H1 (cell line): ENCODE results near the gene CXorf65. TPM values are rescaled to one million over a fixed set of nuclear protein-coding genes. Genes with fewer than 3 reads are reported as not detected.

ENCODE experiments used
- CTCF ChIA-PET: fragments of 300-600 bp; sonication (Branson Sonifier 250); formaldehyde crosslinking; loops from one replicate; lab custom pipeline; 2021; ENCODE audit not compliant: partially characterized antibody; lab: Charles Lee
- POLR2A ChIA-PET: fragments of 300-600 bp; sonication (Branson Sonifier 250); formaldehyde crosslinking; loops from one replicate; lab custom pipeline; 2021; ENCODE audit warnings: inconsistent platforms; ENCODE audit not compliant: partially characterized antibody; lab: Charles Lee
- DNase-seq, 2 experiments: peaks; one replicate each; pipeline versions ENCODE4 v3.0.0 to v3.0.0-alpha.2; 2010 to 2022; ENCODE audit warnings: low spot score in 2 of 2, low read depth in 1 of 2, mixed read lengths in 1 of 2
- FAIRE-seq: peaks from 2 replicates; lab custom pipeline; 2011; peaks lifted over from hg19 to GRCh38; lab: Jason Lieb, UNC
- H2AFZ ChIP-seq: 2 replicates; pipeline ENCODE4 v1.8.1; 2012; ENCODE audit warnings: low read length, inconsistent platforms
- H2AK5ac ChIP-seq: 2 replicates; pipeline ENCODE4 v1.6.1; 2013; ENCODE audit warnings: low read depth, low read length
- H2BK120ac ChIP-seq: replicated peaks from 2 replicates; pipeline ENCODE3; 2013; ENCODE audit warnings: low read depth, low read length, inconsistent platforms
- H2BK12ac ChIP-seq: 2 replicates; pipeline ENCODE4 v1.6.1; 2013; ENCODE audit warnings: low read depth, low read length
- H2BK15ac ChIP-seq: 2 replicates; pipeline ENCODE4 v1.6.1; 2013; ENCODE audit warnings: low read length
- H2BK20ac ChIP-seq: 2 replicates; pipeline ENCODE4 v1.6.1; 2013; ENCODE audit warnings: low read length
- H2BK5ac ChIP-seq: 2 replicates; pipeline ENCODE4 v1.6.1; 2013; ENCODE audit warnings: low read depth, low read length
- H3K14ac ChIP-seq: 2 replicates; pipeline ENCODE4 v1.6.1; 2013; ENCODE audit warnings: inconsistent platforms; ENCODE audit not compliant: insufficient read length
- H3K18ac ChIP-seq: 2 replicates; pipeline ENCODE4 v1.6.1; 2013; ENCODE audit warnings: low read length; ENCODE audit errors: extremely low read depth
- H3K23ac ChIP-seq: 2 replicates; pipeline ENCODE4 v1.6.1; 2013; ENCODE audit warnings: inconsistent platforms; ENCODE audit not compliant: insufficient read length
- H3K23me2 ChIP-seq: 2 replicates; pipeline ENCODE4 v1.6.1; 2013; ENCODE audit warnings: low read depth, low read length
- H3K27ac ChIP-seq: 2 replicates; pipeline ENCODE4 v1.6.1; 2011; ENCODE audit warnings: low read depth, low read length, inconsistent platforms
- H3K27me3 ChIP-seq, 4 experiments: replicated peaks in 1 of 4; 1 replicate in 1 of 4; 2 replicates in 3 of 4; pipeline versions ENCODE4 v1.6.1 to v1.8.1; 2011 to 2013; ENCODE audit warnings: low read length in 3 of 4, mild to moderate bottlenecking in 3 of 4, inconsistent platforms in 2 of 4, mixed read lengths in 2 of 4, moderate library complexity in 1 of 4; ENCODE audit not compliant: control insufficient read depth in 3 of 4, insufficient read depth in 3 of 4; ENCODE audit errors: extremely low read depth in 1 of 4
- H3K36me3 ChIP-seq, 4 experiments: 2 replicates each; pipeline versions ENCODE4 v1.6.1 to v1.8.1; 2011 to 2013; ENCODE audit warnings: mild to moderate bottlenecking in 4 of 4, low read length in 3 of 4, moderate library complexity in 2 of 4, control low read depth in 1 of 4, inconsistent platforms in 1 of 4; ENCODE audit not compliant: insufficient read depth in 4 of 4, control insufficient read depth in 2 of 4
- H3K4ac ChIP-seq: replicated peaks from 2 replicates; pipeline ENCODE3; 2013; ENCODE audit warnings: low read length, low read depth, mixed read lengths, inconsistent platforms; ENCODE audit not compliant: insufficient read length
- H3K4me1 ChIP-seq, 4 experiments: replicated peaks in 1 of 4; 1 replicate in 1 of 4; 2 replicates in 3 of 4; pipeline versions ENCODE4 v1.6.1 to v1.8.1; 2011 to 2013; ENCODE audit warnings: low read length in 3 of 4, inconsistent platforms in 2 of 4, mixed read lengths in 1 of 4; ENCODE audit not compliant: insufficient read depth in 4 of 4, control insufficient read depth in 3 of 4
- H3K4me2 ChIP-seq, 2 experiments: 2 replicates each; pipeline versions ENCODE4 v1.6.1 to v1.8.1; 2011 to 2013; ENCODE audit warnings: low read depth in 2 of 2, low read length in 2 of 2, control low read depth in 1 of 2, inconsistent platforms in 1 of 2, mild to moderate bottlenecking in 1 of 2; ENCODE audit not compliant: insufficient read depth in 1 of 2
- H3K4me3 ChIP-seq, 4 experiments: fragments of 200-600, 300-600 bp in 1 of 4; sonication (generic), shearing (Covaris generic), sonication (Bioruptor Twin) in 1 of 4; 2 replicates each; pipeline versions ENCODE4 v1.5.1 to v1.8.1; 2011 to 2016; ENCODE audit warnings: low read length in 4 of 4, low read depth in 3 of 4, control low read depth in 2 of 4, inconsistent platforms in 2 of 4, mild to moderate bottlenecking in 2 of 4, mixed read lengths in 1 of 4, moderate library complexity in 1 of 4; ENCODE audit not compliant: insufficient read depth in 2 of 4; ENCODE audit errors: extremely low read depth in 1 of 4
- H3K56ac ChIP-seq: replicated peaks from 2 replicates; pipeline ENCODE3; 2013; ENCODE audit warnings: low read depth, mild to moderate bottlenecking, mixed read lengths, low read length, inconsistent platforms; ENCODE audit not compliant: insufficient read length
- H3K79me1 ChIP-seq: 2 replicates; pipeline ENCODE4 v1.6.1; 2013; ENCODE audit warnings: low read depth, low read length, control low read depth
- H3K79me2 ChIP-seq, 2 experiments: 2 replicates each; pipeline versions ENCODE4 v1.6.1 to v1.8.1; 2012 to 2013; ENCODE audit warnings: low read length in 2 of 2, mild to moderate bottlenecking in 2 of 2, inconsistent platforms in 1 of 2; ENCODE audit not compliant: insufficient read depth in 2 of 2, control insufficient read depth in 1 of 2
- H3K9ac ChIP-seq, 4 experiments: replicated peaks in 1 of 4; 1 replicate in 1 of 4; 2 replicates in 3 of 4; pipeline versions ENCODE4 v1.6.1 to v1.8.1; 2011 to 2013; ENCODE audit warnings: low read depth in 3 of 4, low read length in 3 of 4, control low read depth in 2 of 4, mild to moderate bottlenecking in 2 of 4, moderate library complexity in 2 of 4, inconsistent platforms in 1 of 4; ENCODE audit errors: extremely low read depth in 1 of 4
- H3K9me3 ChIP-seq, 2 experiments: 2 replicates each; pipeline versions ENCODE4 v1.6.1 to v1.8.1; 2012 to 2013; ENCODE audit warnings: mild to moderate bottlenecking in 2 of 2, moderate library complexity in 2 of 2, control low read depth in 1 of 2, inconsistent platforms in 1 of 2, low read depth in 1 of 2, low read length in 1 of 2, mixed read lengths in 1 of 2; ENCODE audit not compliant: insufficient read depth in 2 of 2
- H4K20me1 ChIP-seq, 2 experiments: replicated peaks in 1 of 2; 2 replicates each; pipeline versions ENCODE3 to v1.8.1; 2011 to 2013; ENCODE audit warnings: inconsistent platforms in 2 of 2, low read length in 2 of 2, mild to moderate bottlenecking in 1 of 2; ENCODE audit not compliant: insufficient read depth in 2 of 2, control insufficient read depth in 1 of 2
- H4K5ac ChIP-seq: 2 replicates; pipeline ENCODE4 v1.6.1; 2013; ENCODE audit warnings: low read length, low read depth, mixed read lengths, inconsistent platforms; ENCODE audit not compliant: insufficient read length
- H4K8ac ChIP-seq: 2 replicates; pipeline ENCODE4 v1.8.0; 2013; ENCODE audit warnings: mild to moderate bottlenecking, moderate library complexity, low read length, inconsistent platforms; ENCODE audit not compliant: insufficient read depth; ENCODE audit errors: extremely low read depth
- H4K91ac ChIP-seq: replicated peaks from 2 replicates; pipeline ENCODE3; 2013; ENCODE audit warnings: low read length, mixed read lengths, inconsistent platforms; ENCODE audit not compliant: insufficient read length
- EGR1 ChIP-seq: IDR thresholded peaks from 2 replicates; pipeline ENCODE4 v1.6.1; 2011; ENCODE audit warnings: low read depth, low read length, borderline replicate concordance
- KDM4A ChIP-seq: IDR thresholded peaks from one replicate; pipeline ENCODE4 v1.7.1; 2012; ENCODE audit warnings: low read depth, mild to moderate bottlenecking, moderate library complexity, low read length, inconsistent platforms; ENCODE audit not compliant: severe bottlenecking
- MAFK ChIP-seq: IDR thresholded peaks from 2 replicates; pipeline ENCODE4 v1.6.1; 2012; ENCODE audit warnings: low read depth, mild to moderate bottlenecking, improper control_type of control experiment, low read length
- POU5F1 ChIP-seq: IDR thresholded peaks from 2 replicates; pipeline ENCODE4 v1.6.1; 2011; ENCODE audit warnings: low read depth, mild to moderate bottlenecking, low read length, moderate library complexity
- RNF2 ChIP-seq: fragments of 200-900, 300-1000 bp; sonication (generic); IDR thresholded peaks from 2 replicates; pipeline ENCODE4 v1.7.1; 2016; ENCODE audit warnings: borderline replicate concordance, low read depth, mild to moderate bottlenecking, antibody characterized with exemption, low read length; ENCODE audit not compliant: poor library complexity, severe bottlenecking; ENCODE audit errors: missing control alignments
- SAP30 ChIP-seq: fragments of 300-600 bp; sonication (generic); IDR thresholded peaks from 2 replicates; pipeline ENCODE4 v1.7.1; 2012; ENCODE audit warnings: low read length, moderate library complexity, mild to moderate bottlenecking, inconsistent platforms; ENCODE audit not compliant: insufficient read depth, insufficient replicate concordance
- SIN3A ChIP-seq, 2 experiments: IDR thresholded peaks in 1 of 2; conservative IDR thresholded peaks in 1 of 2; 2 replicates each; pipeline ENCODE4 v1.6.1; 2011 to 2012; ENCODE audit warnings: low read length in 2 of 2, improper control_type of control experiment in 1 of 2, low read depth in 1 of 2, mild to moderate bottlenecking in 1 of 2
- SIRT6 ChIP-seq: IDR thresholded peaks from one replicate; pipeline ENCODE4 v1.7.1; 2012; ENCODE audit warnings: low read length, inconsistent platforms
- SRF ChIP-seq: IDR thresholded peaks from 2 replicates; pipeline ENCODE4 v1.6.1; 2011; ENCODE audit warnings: mild to moderate bottlenecking, low read depth, low read length, moderate library complexity
- TBP ChIP-seq: IDR thresholded peaks from 2 replicates; pipeline ENCODE4 v1.6.1; 2011; ENCODE audit warnings: low read depth, low read length, improper control_type of control experiment
- USF2 ChIP-seq: IDR thresholded peaks from 2 replicates; pipeline ENCODE4 v1.6.1; 2011; ENCODE audit warnings: low read length, improper control_type of control experiment
- ZNF274 ChIP-seq: IDR thresholded peaks from 2 replicates; pipeline ENCODE4 v1.7.0; 2012; ENCODE audit warnings: low read length, borderline replicate concordance; ENCODE audit errors: extremely low read depth
- WGBS, 2 experiments: shearing (Covaris generic) in 1 of 2; methylation state at CpG; one replicate each; pipeline versions ENCODE4 v1.1.6 to v1.1.7; 2013 to 2015; ENCODE audit warnings: low lambda C conversion rate in 2 of 2, mixed read lengths in 2 of 2, inconsistent platforms in 1 of 2, low coverage in 1 of 2, missing lambda C conversion rate in 1 of 2; ENCODE audit not compliant: insufficient replicate concordance in 2 of 2, insufficient coverage in 1 of 2, insufficient read length in 1 of 2; ENCODE audit errors: extremely low coverage in 1 of 2, missing lambda C conversion rate in 1 of 2; 5-methylcytosine and 5-hydroxymethylcytosine counted together
- polyA plus RNA-seq, 7 experiments: library from polyadenylated mRNA; depleted of rRNA in 3 of 7; stranded (reverse) in 5 of 7; unstranded in 2 of 7; fragments of >200 nt in 5 of 7; fragments of 200-250 nt in 2 of 7; gene quantifications; 1 replicate in 5 of 7; 2 replicates in 1 of 7; 4 replicates in 1 of 7; pipeline versions ENCODE4 v1.2.1 to v1.2.3, GENCODE V29; 2011 to 2013; ENCODE audit warnings: missing spikeins in 2 of 7, mixed read lengths in 2 of 7
- total RNA-seq: library from RNA; stranded (reverse); fragmentation: NEBNext Ultra II Directional; extraction: Animal tissue kit (Norgen Biotek cat#: 25700); gene quantifications from 2 replicates; pipeline ENCODE4 v1.2.1, GENCODE V29; 2021

Gene CXorf65
- total and polyA plus RNA-seq, 2 of the 8 experiments (the other 6 are each of a cell fraction or from before 2014, with no cell fraction given), result not detected

GRCh38 chrX:71082822-71083221, 23.7 kb downstream of the CXorf65 start:
- Histone ChIP-seq H3K23ac (no peak overlapping the region), H4K5ac (no peak overlapping the region), H2AK5ac (no peak overlapping the region), H3K23me2 (no peaks in the 10 kb centered on the region), H3K4me3 (no peak overlapping the region), H3K79me2 (no peaks in the 10 kb centered on the region), H4K8ac (no peak overlapping the region), H2BK120ac (no peak overlapping the region), H3K9me3 (no peaks in the 10 kb centered on the region), H4K20me1 (no peaks in the 10 kb centered on the region), H3K4me2 (no peak overlapping the region), H3K27me3 (no peaks in the 10 kb centered on the region), H3K14ac (no peak overlapping the region), H3K36me3 (no peaks in the 10 kb centered on the region), H3K56ac (no peak overlapping the region), H2BK12ac (no peak overlapping the region), H2BK5ac (no peak overlapping the region), H3K79me1 (no peaks in the 10 kb centered on the region), H3K27ac (no peak overlapping the region), H2AFZ (no peak overlapping the region), H4K91ac (no peak overlapping the region), H3K4me1 (no peaks in the 10 kb centered on the region), H3K9ac (no peak overlapping the region), H2BK20ac (no peak overlapping the region), H3K4ac (no peak overlapping the region), H3K18ac (no peak overlapping the region), H2BK15ac (no peak overlapping the region)
- POLR2A ChIA-PET, result no interaction called here
- FAIRE-seq, result no peak
- CTCF ChIA-PET, result no interaction called here
- TF ChIP-seq USF2, result no peak
- TF ChIP-seq TBP, result no peak
- TF ChIP-seq EGR1, result no peak
- no peak for TF ChIP-seq SRF
- TF ChIP-seq POU5F1, result no peak
- TF ChIP-seq KDM4A, result no peak
- no peak for TF ChIP-seq RNF2
- TF ChIP-seq SAP30, result no peak
- no peak for TF ChIP-seq SIRT6
- TF ChIP-seq MAFK, result no peak
- TF ChIP-seq ZNF274, result no peak
- no peak for TF ChIP-seq SIN3A (conservative IDR thresholded peaks at IDR 0.05 in 1 of 2, IDR thresholded peaks at IDR 0.05 in 1 of 2; ENCODE audit: low read depth in 1 of 2, low read length in 2 of 2)
- DNase-seq, result no peak
- WGBS, 2 experiments, result 87% methylated on average over 4 of the region's 4 CpGs; no CpG with 5 or more reads in 1 of the 2 experiments
